ENCODE measurements around the gene RPS8.

- TF ChIP-seq CTCF (IDR thresholded peaks at IDR 0.05) (no peak), EP300 (IDR thresholded peaks at IDR 0.05) (no peak), POLR2AphosphoS5 (IDR thresholded peaks at IDR 0.05) (no peak)
These were observed 42.6 kb downstream of the RPS8 start for GRCh38 chr1:44817771-44818495.
